ENCODE results near the gene DLGAP1.

DLGAP1 gene

GRCh38 chr18:4004183-4004829, 450.8 kb downstream of the DLGAP1 start:
- no peak for DNase-seq (ENCODE audit: low read depth in 1 of 2, low spot score in 1 of 2)

- DNase-seq (ENCODE audit: low read depth in 1 of 2, low spot score in 1 of 2), result no peak
Observed at GRCh38 chr18:3998698-3999333, 456.3 kb downstream of the DLGAP1 start.

- DNase-seq (ENCODE audit: low read depth in 1 of 2, low spot score in 1 of 2), result peak; percentile 4 to 45
Observed at GRCh38 chr18:3995476-3996102, 459.5 kb downstream of the DLGAP1 start.

GRCh38 chr18:3993941-3994687, 461.0 kb downstream of the DLGAP1 start:
- no peak for DNase-seq (ENCODE audit: low read depth in 1 of 2, low spot score in 1 of 2)

GRCh38 chr18:3985664-3986063, 469.4 kb downstream of the DLGAP1 start:
- DNase-seq (ENCODE audit: low read depth in 1 of 2, low spot score in 1 of 2), result no peak

GRCh38 chr18:3985020-3985419, 470.1 kb downstream of the DLGAP1 start:
- DNase-seq (ENCODE audit: low read depth in 1 of 2, low spot score in 1 of 2), result no peak

- no peak for DNase-seq (ENCODE audit: low read depth in 1 of 2, low spot score in 1 of 2)
Observed at GRCh38 chr18:3984163-3984757, 470.8 kb downstream of the DLGAP1 start.

- no peak for DNase-seq (ENCODE audit: low read depth in 1 of 2, low spot score in 1 of 2)
Observed at GRCh38 chr18:3983351-3983969, 471.6 kb downstream of the DLGAP1 start.

- no peak for DNase-seq (ENCODE audit: low read depth in 1 of 2, low spot score in 1 of 2)
Observed at GRCh38 chr18:3982541-3982940, 472.6 kb downstream of the DLGAP1 start.

- DNase-seq (ENCODE audit: low read depth in 1 of 2, low spot score in 1 of 2), result no peak
Observed at GRCh38 chr18:3979024-3979423, 476.1 kb downstream of the DLGAP1 start.

- no peak for DNase-seq (ENCODE audit: low read depth in 1 of 2, low spot score in 1 of 2)
Observed at GRCh38 chr18:3973191-3973850, 481.8 kb downstream of the DLGAP1 start.

- no peak for DNase-seq (ENCODE audit: low read depth in 1 of 2, low spot score in 1 of 2)
Observed at GRCh38 chr18:3972291-3972930, 482.7 kb downstream of the DLGAP1 start.

GRCh38 chr18:3970929-3971328, 484.2 kb downstream of the DLGAP1 start:
- DNase-seq (ENCODE audit: low read depth in 1 of 2, low spot score in 1 of 2), result no peak

- no peak for DNase-seq (ENCODE audit: low read depth in 1 of 2, low spot score in 1 of 2)
Observed at GRCh38 chr18:3967359-3968180, 487.5 kb downstream of the DLGAP1 start.

- DNase-seq (ENCODE audit: low read depth in 1 of 2, low spot score in 1 of 2), result no peak
Observed at GRCh38 chr18:3966642-3967358, 488.3 kb downstream of the DLGAP1 start.

GRCh38 chr18:3966246-3966641, 488.9 kb downstream of the DLGAP1 start:
- DNase-seq (ENCODE audit: low read depth in 1 of 2, low spot score in 1 of 2), result no peak

- no peak for DNase-seq (ENCODE audit: low read depth in 1 of 2, low spot score in 1 of 2)
Observed at GRCh38 chr18:3960977-3961376, 494.1 kb downstream of the DLGAP1 start.

- no peak for DNase-seq (ENCODE audit: low read depth in 1 of 2, low spot score in 1 of 2)
Observed at GRCh38 chr18:3960142-3960541, 495.0 kb downstream of the DLGAP1 start.

All from activated CD4-positive, alpha-beta T cell treated with anti-CD3 and anti-CD28 coated beads, Interleukin-2, amount 50 U/mL, for 24 hours (primary cell).